CD4-positive, alpha-beta T cell (primary cell): ENCODE results near the gene LNX1. TPM values are rescaled to one million over a fixed set of nuclear protein-coding genes. Genes with fewer than 3 reads are reported as not detected.

Experiments used
- ATAC-seq: fragments of 200-7000 bp; cut with Tn5 transposase; one replicate; pipeline ENCODE4 v1.10.0; 2022; ENCODE audit warnings: mild to moderate bottlenecking; ENCODE audit not compliant: poor library complexity
- CTCF ChIA-PET: fragments of 350-600 bp; sonication (Branson Sonifier 250); formaldehyde crosslinking; loops from one replicate; lab custom pipeline; 2021; ENCODE audit warnings: antibody characterized with exemption, inconsistent platforms; lab: Charles Lee
- POLR2A ChIA-PET: fragments of 350-600 bp; sonication (Branson Sonifier 250); formaldehyde crosslinking; loops from one replicate; lab custom pipeline; 2021; ENCODE audit warnings: antibody characterized with exemption, inconsistent platforms; lab: Charles Lee
- DNase-seq, 14 experiments: peaks; one replicate each; pipeline ENCODE4 v3.0.0-alpha.2; 2013 to 2020; ENCODE audit warnings: mixed read lengths in 2 of 14
- H3K27ac ChIP-seq, 2 donors: one replicate each; pipeline versions ENCODE4 v1.5.1 to v1.7.0; 2013; ENCODE audit warnings: low read length in 2 of 2, low read depth in 1 of 2, mild to moderate bottlenecking in 1 of 2
- H3K27me3 ChIP-seq, 2 experiments: 1 replicate in 1 of 2; 2 replicates in 1 of 2; pipeline versions ENCODE4 v1.6.1 to v1.7.0; 2013; ENCODE audit warnings: low read length in 2 of 2, control low read depth in 1 of 2, mild to moderate bottlenecking in 1 of 2, moderate library complexity in 1 of 2; ENCODE audit not compliant: insufficient read depth in 2 of 2, control insufficient read depth in 1 of 2
- H3K36me3 ChIP-seq: one replicate; pipeline ENCODE4 v1.6.1; 2013; ENCODE audit warnings: low read length, control low read depth; ENCODE audit not compliant: insufficient read depth
- H3K4me1 ChIP-seq: one replicate; pipeline ENCODE4 v1.6.1; 2013; ENCODE audit warnings: low read length, control low read depth; ENCODE audit not compliant: insufficient read depth
- H3K4me3 ChIP-seq: one replicate; pipeline ENCODE4 v1.5.1; 2013; ENCODE audit warnings: mild to moderate bottlenecking, low read length, moderate library complexity
- H3K9me3 ChIP-seq, 2 experiments: 1 replicate in 1 of 2; 2 replicates in 1 of 2; pipeline versions ENCODE4 v1.6.1 to v1.7.0; 2013; ENCODE audit warnings: low read length in 2 of 2, mild to moderate bottlenecking in 2 of 2, control low read depth in 1 of 2, moderate library complexity in 1 of 2; ENCODE audit not compliant: control insufficient read depth in 1 of 2, insufficient read depth in 1 of 2
- H3K27ac Mint-ChIP-seq: one replicate; pipeline ENCODE4 v1.8.0; 2020; ENCODE audit warnings: mixed read lengths
- H3K27me3 Mint-ChIP-seq: one replicate; pipeline ENCODE4 v1.8.0; 2021; ENCODE audit warnings: mixed read lengths
- H3K36me3 Mint-ChIP-seq: one replicate; pipeline ENCODE4 v1.8.0; 2021; ENCODE audit warnings: low read depth, mixed read lengths
- H3K4me1 Mint-ChIP-seq: one replicate; pipeline ENCODE4 v1.8.0; 2021; ENCODE audit warnings: low read depth, mixed read lengths
- H3K4me3 Mint-ChIP-seq: one replicate; pipeline ENCODE4 v1.8.0; 2020; ENCODE audit warnings: mild to moderate bottlenecking, mixed read lengths
- H3K9me3 Mint-ChIP-seq: one replicate; pipeline ENCODE4 v1.8.0; 2020; ENCODE audit warnings: mixed read lengths
- CTCF ChIP-seq: fragments of 200-600 bp; IDR thresholded peaks from one replicate; pipeline ENCODE4 v1.8.0; 2022; ENCODE audit warnings: antibody characterized with exemption, mild to moderate bottlenecking
- intact Hi-C, 2 experiments: fragments of 100-400 bp; cut with DNase I in 1 of 2; cut with micrococcal nuclease in 1 of 2; formaldehyde crosslinking; loops; one replicate each; pipeline versions ENCODE4 v1.15.1 to v1.9.0; 2023 to 2025; cut with DNase I, micrococcal nuclease
- total RNA-seq, 174 experiments: library from RNA in 2 of 174; stranded (reverse) in 2 of 174; gene quantifications; one replicate each; pipeline ENCODE4 v1.2.3 and lab custom pipeline; 2021 to 2026

Gene LNX1
- total RNA-seq, 2 experiments from 2014 or later, result not detected

DNA sequence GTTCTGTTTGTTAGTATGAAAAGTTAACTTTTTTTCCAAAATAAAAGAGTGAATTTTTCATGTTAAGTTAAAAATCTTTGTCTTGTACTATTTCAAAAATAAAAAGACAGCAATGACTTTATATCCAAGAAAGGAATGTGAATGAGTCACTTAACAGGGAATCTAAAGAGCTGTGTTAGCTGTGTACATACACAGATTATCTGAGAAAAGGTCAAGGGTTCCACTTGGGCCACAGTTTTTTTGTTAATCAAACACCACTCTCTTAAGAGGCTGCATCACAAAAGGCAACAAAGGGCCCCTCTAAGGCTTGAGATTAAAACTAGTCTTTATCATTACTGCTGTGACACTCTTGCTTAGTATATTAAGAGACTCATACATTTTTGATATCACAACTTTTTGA is 131.7 kb downstream of the LNX1 start:
- H3K27ac ChIP-seq, result no peak overlapping the region
- no peaks in the 10 kb centered on the region for H3K9me3 Mint-ChIP-seq
- ChIA-PET CTCF (interaction anchor here (0.7 kb wide), 1 partner anchor 1027 kb away, joined by 3 read pairs; no protein-coding TSS in a partner anchor), POLR2A (no interaction called here)
- H3K36me3 Mint-ChIP-seq, result peaks cover 91% of the 10 kb centered on the region
- H3K9me3 ChIP-seq, result no peaks in the 10 kb centered on the region
- H3K27me3 ChIP-seq, result no peaks in the 10 kb centered on the region
- TF ChIP-seq CTCF, result no peak
- no peak overlapping the region for H3K4me3 ChIP-seq
- H3K4me1 ChIP-seq, result no peaks in the 10 kb centered on the region
- no peaks in the 10 kb centered on the region for H3K4me1 Mint-ChIP-seq
- H3K4me3 Mint-ChIP-seq, result no peak overlapping the region
- no peak overlapping the region for H3K27ac Mint-ChIP-seq
- no peaks in the 10 kb centered on the region for H3K27me3 Mint-ChIP-seq
- H3K36me3 ChIP-seq, result peaks cover 70% of the 10 kb centered on the region
- DNase-seq (no peak), ATAC-seq (no peak)
- intact Hi-C loops, result no loop called here

GRCh38 chr4:53456178-53456577 is 135.1 kb downstream of the LNX1 start:
- Mint-ChIP-seq H3K27ac (no peak overlapping the region), H3K4me3 (no peak overlapping the region), H3K36me3 (peaks cover 94% of the 10 kb centered on the region), H3K9me3 (no peaks in the 10 kb centered on the region), H3K27me3 (no peaks in the 10 kb centered on the region), H3K4me1 (no peaks in the 10 kb centered on the region)
- no peaks in the 10 kb centered on the region for H3K4me1 ChIP-seq
- no peaks in the 10 kb centered on the region for H3K27me3 ChIP-seq
- ChIA-PET CTCF (no interaction called here), POLR2A (no interaction called here)
- H3K36me3 ChIP-seq, result peaks cover 79% of the 10 kb centered on the region
- H3K4me3 ChIP-seq, result no peak overlapping the region
- DNase-seq (no peak), ATAC-seq (no peak)
- TF ChIP-seq CTCF, result no peak
- H3K27ac ChIP-seq, result no peak overlapping the region
- H3K9me3 ChIP-seq, result no peaks in the 10 kb centered on the region
- intact Hi-C loops, result no loop called here

GRCh38 chr4:53455766-53456165 is 135.5 kb downstream of the LNX1 start:
- no peaks in the 10 kb centered on the region for H3K27me3 Mint-ChIP-seq
- H3K4me3 Mint-ChIP-seq, result no peak overlapping the region
- no peak overlapping the region for H3K27ac Mint-ChIP-seq
- Histone ChIP-seq H3K36me3 (peaks cover 75% of the 10 kb centered on the region), H3K9me3 (no peaks in the 10 kb centered on the region), H3K4me1 (no peaks in the 10 kb centered on the region), H3K4me3 (no peak overlapping the region), H3K27me3 (no peaks in the 10 kb centered on the region), H3K27ac (no peak overlapping the region)
- intact Hi-C loops, result no loop called here
- no peak for ATAC-seq
- ChIA-PET CTCF (no interaction called here), POLR2A (interaction anchor here (1.3 kb wide), 1 partner anchor 744 kb away, joined by 3 read pairs; no protein-coding TSS in a partner anchor)
- H3K9me3 Mint-ChIP-seq, result no peaks in the 10 kb centered on the region
- no peaks in the 10 kb centered on the region for H3K4me1 Mint-ChIP-seq
- DNase-seq, result no peak
- H3K36me3 Mint-ChIP-seq, result peaks cover 94% of the 10 kb centered on the region
- TF ChIP-seq CTCF, result no peak
